Measurements from ENCODE around the gene PIGC. TPM values are rescaled to one million over a fixed set of nuclear protein-coding genes. Genes with fewer than 3 reads are reported as not detected.

PIGC gene
- total RNA-seq, 2 experiments from 2014 or later, result 17.5 to 18.7 TPM

DNA sequence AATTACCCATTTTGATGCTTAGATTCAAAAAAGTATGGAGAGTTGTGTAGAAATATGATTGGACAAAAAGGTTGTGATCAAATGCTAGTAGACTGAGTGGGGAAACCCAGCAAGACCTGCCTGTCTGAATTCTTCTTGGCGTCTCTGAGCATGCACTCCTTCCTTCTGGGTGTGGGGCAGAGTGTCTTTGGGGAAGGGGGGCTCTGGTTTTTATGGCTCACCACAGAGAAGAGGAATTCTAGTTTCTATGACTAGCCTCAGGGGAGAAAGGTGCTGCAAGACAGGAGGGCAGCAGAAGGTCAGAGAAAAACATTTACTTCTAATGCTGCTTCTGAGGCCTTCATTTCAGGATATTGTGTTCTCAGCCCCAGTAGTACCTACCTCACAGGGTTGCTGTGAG lies 33.9 kb upstream of the PIGC start:
- intact Hi-C loops (cut with micrococcal nuclease), result no loop called here
- Mint-ChIP-seq H3K4me3 (no peak overlapping the region), H3K4me1 (ENCODE audit: low read depth) (peaks cover 16% of the 10 kb centered on the region), H3K9me3 (no peaks in the 10 kb centered on the region), H3K27ac (no peak overlapping the region), H3K27me3 (ENCODE audit: low read depth) (peaks cover 2% of the 10 kb centered on the region), H3K36me3 (ENCODE audit: low read depth) (no peaks in the 10 kb centered on the region)
- CTCF ChIA-PET, result no interaction called here
- DNase-seq, result no peak

- CTCF ChIA-PET, result no interaction called here
- Mint-ChIP-seq H3K27me3 (ENCODE audit: low read depth) (peaks cover 2% of the 10 kb centered on the region), H3K4me3 (no peak overlapping the region), H3K9me3 (no peaks in the 10 kb centered on the region), H3K27ac (no peak overlapping the region), H3K4me1 (ENCODE audit: low read depth) (peaks cover 16% of the 10 kb centered on the region), H3K36me3 (ENCODE audit: low read depth) (no peaks in the 10 kb centered on the region)
- intact Hi-C loops (cut with micrococcal nuclease), result no loop called here
- DNase-seq, result no peak
Measured at GRCh38 chr1:172477216-172477615, 33.3 kb upstream of the PIGC start.

GRCh38 chr1:172476218-172476811 lies 32.4 kb upstream of the PIGC start:
- CTCF ChIA-PET, result no interaction called here
- Mint-ChIP-seq H3K27ac (no peak overlapping the region), H3K27me3 (ENCODE audit: low read depth) (peaks cover 2% of the 10 kb centered on the region), H3K4me1 (ENCODE audit: low read depth) (peaks cover 16% of the 10 kb centered on the region), H3K9me3 (no peaks in the 10 kb centered on the region), H3K4me3 (no peak overlapping the region), H3K36me3 (ENCODE audit: low read depth) (no peaks in the 10 kb centered on the region)
- DNase-seq, result no peak
- intact Hi-C loops (cut with micrococcal nuclease), result no loop called here

DNA sequence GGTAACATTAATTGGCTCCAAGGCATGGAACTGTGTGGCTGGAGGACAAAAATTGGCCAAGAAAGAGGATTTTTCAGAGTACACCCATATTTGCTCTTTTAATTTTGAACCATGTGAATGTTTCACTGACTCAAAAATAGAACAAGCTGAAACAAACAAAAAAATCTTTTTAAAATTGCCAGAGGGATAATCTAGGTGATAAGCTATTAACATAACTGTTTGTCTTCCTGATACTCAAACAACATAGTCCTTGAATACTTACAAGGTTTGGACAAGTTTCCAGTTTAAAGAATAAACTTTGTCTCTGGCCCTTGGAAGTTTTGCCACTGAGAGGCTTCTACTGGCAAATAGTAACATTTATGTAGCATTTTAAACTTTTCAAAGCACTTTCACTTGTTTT lies 30.0 kb upstream of the PIGC start:
- H3K4me3 Mint-ChIP-seq, result no peak overlapping the region
- CTCF ChIA-PET, result no interaction called here
- H3K27ac Mint-ChIP-seq, result no peak overlapping the region
- H3K4me1 Mint-ChIP-seq (ENCODE audit: low read depth), result peaks cover 10% of the 10 kb centered on the region
- peaks cover 2% of the 10 kb centered on the region for H3K27me3 Mint-ChIP-seq (ENCODE audit: low read depth)
- H3K36me3 Mint-ChIP-seq (ENCODE audit: low read depth), result no peaks in the 10 kb centered on the region
- H3K9me3 Mint-ChIP-seq, result no peaks in the 10 kb centered on the region
- intact Hi-C loops (cut with micrococcal nuclease), result no loop called here
- no peak for DNase-seq

GRCh38 chr1:172473302-172473701 lies 29.4 kb upstream of the PIGC start:
- Mint-ChIP-seq H3K27ac (no peak overlapping the region), H3K36me3 (ENCODE audit: low read depth) (no peaks in the 10 kb centered on the region), H3K27me3 (ENCODE audit: low read depth) (peaks cover 2% of the 10 kb centered on the region), H3K9me3 (no peaks in the 10 kb centered on the region), H3K4me1 (ENCODE audit: low read depth) (peaks cover 10% of the 10 kb centered on the region), H3K4me3 (no peak overlapping the region)
- no peak for DNase-seq
- CTCF ChIA-PET, result interaction anchor here (0.7 to 1.2 kb wide), 2 partner anchors 11 to 881 kb away, joined by 3 to 6 read pairs; no protein-coding TSS in a partner anchor
- intact Hi-C loops (cut with micrococcal nuclease), result no loop called here

DNA sequence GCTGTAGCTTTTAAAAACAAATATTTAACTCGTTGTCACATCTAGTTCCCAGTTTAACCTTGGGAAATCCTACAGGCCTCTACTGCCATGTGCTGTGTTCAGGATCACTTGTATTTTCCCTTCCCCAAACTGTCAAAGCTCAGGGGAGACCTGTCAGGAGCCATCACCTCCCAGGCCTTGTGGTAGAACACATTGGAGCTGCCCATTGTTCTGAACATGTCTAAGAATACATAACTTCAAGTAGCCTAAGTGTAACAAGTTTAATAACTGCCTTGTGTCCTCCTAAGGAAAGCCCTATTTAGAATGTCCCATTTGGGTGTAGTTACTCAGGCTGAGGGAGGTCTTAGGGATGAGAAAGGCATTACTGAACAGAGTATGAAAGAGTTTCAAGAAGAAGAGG lies 28.6 kb upstream of the PIGC start:
- CTCF ChIA-PET, result interaction anchor here (1.2 kb wide), 1 partner anchor 12 kb away, joined by 3 read pairs; no protein-coding TSS in a partner anchor
- H3K27ac Mint-ChIP-seq, result no peak overlapping the region
- H3K4me1 Mint-ChIP-seq (ENCODE audit: low read depth), result peaks cover 10% of the 10 kb centered on the region
- H3K36me3 Mint-ChIP-seq (ENCODE audit: low read depth), result no peaks in the 10 kb centered on the region
- no peak for DNase-seq
- H3K27me3 Mint-ChIP-seq (ENCODE audit: low read depth), result peaks cover 2% of the 10 kb centered on the region
- H3K9me3 Mint-ChIP-seq, result no peaks in the 10 kb centered on the region
- intact Hi-C loops (cut with micrococcal nuclease), result no loop called here
- no peak overlapping the region for H3K4me3 Mint-ChIP-seq

DNA sequence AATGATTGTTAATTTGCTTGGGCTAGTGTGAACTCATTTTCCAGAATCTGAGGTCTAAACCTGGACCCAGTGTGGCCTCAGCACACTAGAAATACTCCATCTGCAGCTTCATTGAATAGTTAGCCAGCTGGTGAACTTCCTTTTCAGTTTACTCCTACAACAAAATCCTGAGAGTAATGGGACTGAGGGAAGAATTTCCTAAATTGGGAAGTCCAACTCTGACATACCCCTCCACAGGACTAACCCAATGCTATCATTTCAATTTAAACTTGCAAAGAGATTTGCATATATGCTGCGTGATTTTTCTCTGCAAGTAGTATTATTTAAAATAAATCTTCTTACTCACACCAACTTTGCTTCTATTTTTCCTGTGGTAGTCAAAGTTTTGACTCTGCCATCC lies 27.8 kb upstream of the PIGC start:
- Mint-ChIP-seq H3K27ac (no peak overlapping the region), H3K4me3 (no peak overlapping the region), H3K27me3 (ENCODE audit: low read depth) (peaks cover 2% of the 10 kb centered on the region), H3K9me3 (no peaks in the 10 kb centered on the region), H3K4me1 (ENCODE audit: low read depth) (peaks cover 10% of the 10 kb centered on the region), H3K36me3 (ENCODE audit: low read depth) (no peaks in the 10 kb centered on the region)
- DNase-seq, result no peak
- CTCF ChIA-PET, result no interaction called here
- intact Hi-C loops (cut with micrococcal nuclease), result no loop called here

DNA sequence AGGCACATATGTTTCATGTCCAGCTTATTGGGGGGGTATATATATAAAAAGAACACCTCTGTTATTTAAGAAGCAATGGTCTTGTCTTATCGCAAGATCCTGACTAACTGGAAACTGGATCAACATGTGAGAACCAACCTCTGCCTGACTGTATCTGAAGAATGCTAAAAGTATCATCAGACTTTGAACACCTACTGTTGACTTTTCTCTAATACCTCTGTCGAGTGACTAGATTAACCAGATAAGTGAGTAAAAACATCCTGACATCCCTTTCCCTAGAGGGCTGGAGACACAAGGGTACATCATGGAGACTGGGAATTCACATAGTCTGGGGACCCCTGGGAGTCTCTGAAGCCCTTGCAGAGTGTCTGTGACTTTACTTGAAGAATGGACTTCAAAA lies 26.3 kb upstream of the PIGC start:
- no peak overlapping the region for H3K27ac Mint-ChIP-seq
- peaks cover 3% of the 10 kb centered on the region for H3K4me1 Mint-ChIP-seq (ENCODE audit: low read depth)
- CTCF ChIA-PET, result no interaction called here
- no peaks in the 10 kb centered on the region for H3K9me3 Mint-ChIP-seq
- no peak for DNase-seq
- intact Hi-C loops (cut with micrococcal nuclease), result no loop called here
- H3K27me3 Mint-ChIP-seq (ENCODE audit: low read depth), result peaks cover 2% of the 10 kb centered on the region
- no peak overlapping the region for H3K4me3 Mint-ChIP-seq
- no peaks in the 10 kb centered on the region for H3K36me3 Mint-ChIP-seq (ENCODE audit: low read depth)

GRCh38 chr1:172469717-172470116 lies 25.8 kb upstream of the PIGC start:
- Mint-ChIP-seq H3K9me3 (no peaks in the 10 kb centered on the region), H3K36me3 (ENCODE audit: low read depth) (no peaks in the 10 kb centered on the region), H3K27ac (no peak overlapping the region), H3K4me1 (ENCODE audit: low read depth) (no peaks in the 10 kb centered on the region), H3K27me3 (ENCODE audit: low read depth) (peaks cover 2% of the 10 kb centered on the region), H3K4me3 (no peak overlapping the region)
- CTCF ChIA-PET, result no interaction called here
- intact Hi-C loops (cut with micrococcal nuclease), result no loop called here
- no peak for DNase-seq

DNA sequence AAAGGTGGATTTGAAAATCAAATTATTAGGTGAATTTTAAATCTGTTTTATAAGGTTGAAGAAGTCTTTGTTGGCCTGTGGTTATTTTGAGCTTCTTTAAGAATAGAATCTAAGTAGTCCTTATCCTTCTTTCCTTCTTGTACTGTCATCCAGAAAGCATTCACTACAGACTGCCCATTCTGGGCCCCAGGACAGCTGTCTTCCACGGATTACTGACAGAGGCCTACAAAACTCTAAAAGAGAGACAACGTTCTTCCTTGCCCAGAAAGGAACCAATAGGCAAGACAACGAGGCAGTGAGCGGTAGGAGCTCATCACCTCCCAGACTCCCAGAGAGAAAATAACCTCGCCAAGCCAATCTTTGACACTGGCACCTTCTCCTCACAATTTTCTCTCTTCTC lies 24.4 kb upstream of the PIGC start:
- Mint-ChIP-seq H3K4me3 (no peak overlapping the region), H3K36me3 (ENCODE audit: low read depth) (no peaks in the 10 kb centered on the region), H3K9me3 (no peaks in the 10 kb centered on the region), H3K4me1 (ENCODE audit: low read depth) (no peaks in the 10 kb centered on the region), H3K27me3 (ENCODE audit: low read depth) (peaks cover 1% of the 10 kb centered on the region), H3K27ac (no peak overlapping the region)
- intact Hi-C loops (cut with micrococcal nuclease), result no loop called here
- CTCF ChIA-PET, result interaction anchor here (0.8 kb wide), 1 partner anchor 29 kb away, joined by 3 read pairs; no protein-coding TSS in a partner anchor
- no peak for DNase-seq

DNA sequence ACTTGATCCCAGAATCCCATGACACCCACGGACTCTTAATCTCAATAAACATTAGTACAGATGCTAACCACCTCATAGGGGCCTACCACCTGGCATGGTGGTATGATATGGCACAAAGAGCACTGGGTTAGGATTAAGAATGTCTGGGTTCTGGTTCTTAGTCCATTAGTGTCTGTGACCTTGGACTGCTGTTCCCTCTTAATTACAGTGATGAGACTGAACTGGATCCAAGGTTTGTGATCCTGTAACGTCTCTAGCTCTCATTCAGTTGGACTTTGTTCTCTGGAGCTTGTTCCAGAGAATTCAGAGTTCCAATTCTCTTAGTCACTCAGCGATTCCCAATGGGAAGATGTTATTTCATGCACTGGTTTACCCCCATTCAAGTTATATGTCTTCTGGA lies 23.6 kb upstream of the PIGC start:
- Mint-ChIP-seq H3K4me1 (ENCODE audit: low read depth) (no peaks in the 10 kb centered on the region), H3K36me3 (ENCODE audit: low read depth) (no peaks in the 10 kb centered on the region), H3K27ac (no peak overlapping the region), H3K27me3 (ENCODE audit: low read depth) (no peaks in the 10 kb centered on the region), H3K9me3 (no peaks in the 10 kb centered on the region), H3K4me3 (no peak overlapping the region)
- CTCF ChIA-PET, result interaction anchor here (0.6 kb wide), 1 partner anchor 209 kb away, joined by 3 read pairs; no protein-coding TSS in a partner anchor
- DNase-seq, result no peak
- intact Hi-C loops (cut with micrococcal nuclease), result no loop called here

- Mint-ChIP-seq H3K4me3 (no peak overlapping the region), H3K27ac (no peak overlapping the region)
- CTCF ChIA-PET, result interaction anchor here (0.6 kb wide), 2 partner anchors 210 to 253 kb away, joined by 3 read pairs; no protein-coding TSS in a partner anchor
Measured at GRCh38 chr1:172466795-172467407, 23.0 kb upstream of the PIGC start.

DNA sequence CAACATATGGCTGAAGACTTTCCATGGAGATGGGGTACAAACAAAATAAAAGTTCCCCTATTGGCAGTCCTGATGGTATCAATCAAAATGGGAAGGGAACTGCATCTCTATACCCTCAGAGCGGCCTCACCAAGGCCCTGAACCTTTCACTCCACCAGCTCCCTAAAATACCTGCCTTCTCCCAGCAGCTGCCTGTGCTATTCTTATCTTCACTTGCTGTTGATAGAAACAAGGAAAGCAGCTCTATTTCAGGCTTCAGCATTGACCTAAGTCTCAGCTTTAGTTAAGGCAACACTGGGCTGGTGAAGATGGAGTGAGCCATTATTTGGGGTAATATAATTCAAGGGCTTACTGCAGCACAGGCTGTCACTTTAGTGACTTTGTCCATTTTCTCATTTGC lies 21.7 kb upstream of the PIGC start:
- no peaks in the 10 kb centered on the region for H3K4me1 Mint-ChIP-seq (ENCODE audit: low read depth)
- DNase-seq, result no peak
- H3K9me3 Mint-ChIP-seq, result no peaks in the 10 kb centered on the region
- H3K27me3 Mint-ChIP-seq (ENCODE audit: low read depth), result no peaks in the 10 kb centered on the region
- CTCF ChIA-PET, result interaction anchor here (0.6 kb wide), 1 partner anchor 8 kb away, joined by 3 read pairs; no protein-coding TSS in a partner anchor
- no peaks in the 10 kb centered on the region for H3K36me3 Mint-ChIP-seq (ENCODE audit: low read depth)
- intact Hi-C loops (cut with micrococcal nuclease), result no loop called here
- H3K27ac Mint-ChIP-seq, result no peak overlapping the region
- no peak overlapping the region for H3K4me3 Mint-ChIP-seq

More at GRCh38 chr1:172466795-172467407, 23.0 kb upstream of the PIGC start:
- intact Hi-C loops (cut with micrococcal nuclease), result no loop called here
- Mint-ChIP-seq H3K27me3 (ENCODE audit: low read depth) (no peaks in the 10 kb centered on the region), H3K4me1 (ENCODE audit: low read depth) (no peaks in the 10 kb centered on the region), H3K36me3 (ENCODE audit: low read depth) (no peaks in the 10 kb centered on the region), H3K9me3 (no peaks in the 10 kb centered on the region)
- DNase-seq, result no peak
